PC-3 (cell line): Measurements from ENCODE around the gene DOC2B. TPM values are rescaled to one million over a fixed set of nuclear protein-coding genes. Genes with fewer than 3 reads are reported as not detected.

Experiments used
- ATAC-seq: fragments of 200-7000 bp; cut with Tn5 transposase; 2 replicates; pipeline ENCODE4 v1.9.1; 2020; ENCODE audit warnings: mild to moderate bottlenecking, moderate library complexity
- BruUV-seq: library from RNA; stranded (reverse); fragments of 400-500 nt; replicated peaks from 2 replicates; lab custom pipeline; 2021; lab: Mats Ljungman, UMichigan
- CTCF ChIA-PET: fragments of 300-600 bp; sonication (Branson Sonifier 250); formaldehyde crosslinking; loops from one replicate; lab custom pipeline; 2022; ENCODE audit warnings: antibody characterized with exemption; lab: Charles Lee
- POLR2A ChIA-PET: fragments of 300-600 bp; sonication (Branson Sonifier 250); formaldehyde crosslinking; loops from one replicate; lab custom pipeline; 2022; ENCODE audit warnings: antibody characterized with exemption; ENCODE audit not compliant: unreplicated experiment; lab: Charles Lee
- DNase-seq: peaks from one replicate; pipeline ENCODE4 v3.0.0-alpha.2; 2015
- H2AFZ ChIP-seq: fragments of 300-600 bp; sonication (generic); 2 replicates; pipeline ENCODE4 v1.6.0; 2016; ENCODE audit warnings: antibody characterized with exemption, low read length
- H3F3A ChIP-seq: fragments of 300-600 bp; sonication (generic); one replicate; pipeline ENCODE4 v1.6.0; 2017; ENCODE audit warnings: antibody characterized with exemption, low read length, control low read depth, mild to moderate bottlenecking; ENCODE audit not compliant: unreplicated experiment
- H3K27ac ChIP-seq: fragments of 300-600 bp; sonication (generic); 2 replicates; pipeline ENCODE4 v1.5.1; 2016; ENCODE audit warnings: mild to moderate bottlenecking, low read length
- H3K27me3 ChIP-seq: fragments of 300-600 bp; sonication (generic); 2 replicates; pipeline ENCODE4 v1.6.1; 2016; ENCODE audit warnings: low read length, mixed read lengths
- H3K36me3 ChIP-seq: fragments of 300-600 bp; sonication (generic); 2 replicates; pipeline ENCODE4 v1.6.1; 2016; ENCODE audit warnings: low read depth, mixed run types, low read length, mixed read lengths
- H3K4me1 ChIP-seq: fragments of 300-600 bp; sonication (generic); 2 replicates; pipeline ENCODE4 v1.5.1; 2016; ENCODE audit warnings: low read length; ENCODE audit not compliant: insufficient read depth
- H3K4me2 ChIP-seq: fragments of 300-600 bp; sonication (generic); 2 replicates; pipeline ENCODE4 v1.6.0; 2016; ENCODE audit warnings: low read length
- H3K4me3 ChIP-seq: fragments of 300-600 bp; sonication (generic); 2 replicates; pipeline ENCODE4 v1.5.1; 2016; ENCODE audit warnings: mild to moderate bottlenecking, low read length, mixed read lengths
- H3K79me2 ChIP-seq: fragments of 300-600 bp; sonication (generic); 2 replicates; pipeline ENCODE4 v1.6.1; 2017; ENCODE audit warnings: low read length, mixed read lengths
- H3K9ac ChIP-seq: fragments of 300-600 bp; sonication (generic); 2 replicates; pipeline ENCODE4 v1.6.0; 2016; ENCODE audit warnings: mild to moderate bottlenecking, low read length
- H3K9me2 ChIP-seq: fragments of 300-600 bp; sonication (generic); replicated peaks from 2 replicates; pipeline ENCODE4 v1.6.1; 2016; ENCODE audit warnings: mixed run types, low read length, mixed read lengths
- H3K9me3 ChIP-seq: fragments of 300-600 bp; sonication (generic); 2 replicates; pipeline ENCODE4 v1.6.1; 2016; ENCODE audit warnings: low read length, mixed read lengths
- H4K20me1 ChIP-seq: fragments of 300-600 bp; sonication (generic); 2 replicates; pipeline ENCODE4 v1.6.1; 2016; ENCODE audit warnings: low read length, mixed read lengths
- EZH2 ChIP-seq: fragments of 300-600 bp; sonication (generic); IDR thresholded peaks from one replicate; pipeline ENCODE4 v1.6.1; 2017; ENCODE audit warnings: antibody characterized with exemption, mild to moderate bottlenecking, low read length; ENCODE audit not compliant: unreplicated experiment
- EZH2phosphoT487 ChIP-seq: fragments of 300-600 bp; sonication (generic); IDR thresholded peaks from 2 replicates; pipeline ENCODE4 v1.6.1; 2018; ENCODE audit warnings: mild to moderate bottlenecking, antibody characterized with exemption, low read length, borderline replicate concordance
- intact Hi-C: fragments of 100-400 bp; cut with micrococcal nuclease; formaldehyde crosslinking; loops from 2 replicates; pipeline ENCODE4 v1.9.0; 2023
- total RNA-seq: library from RNA; depleted of rRNA; stranded (reverse); fragments of >200 nt; gene quantifications from 2 replicates; pipeline ENCODE4 v1.2.3, GENCODE V29; 2014
- TF ChIP-seq, protein P1 (sequence below): fragments of 300-600 bp; sonication (generic); conservative IDR thresholded peaks from 2 replicates; pipeline ENCODE4 v1.5.1; 2017; ENCODE audit warnings: antibody characterized with exemption, low read depth, mild to moderate bottlenecking, low read length

Gene DOC2B
- total RNA-seq, 1 experiment from 2014 or later, result 0.69 TPM

DNA sequence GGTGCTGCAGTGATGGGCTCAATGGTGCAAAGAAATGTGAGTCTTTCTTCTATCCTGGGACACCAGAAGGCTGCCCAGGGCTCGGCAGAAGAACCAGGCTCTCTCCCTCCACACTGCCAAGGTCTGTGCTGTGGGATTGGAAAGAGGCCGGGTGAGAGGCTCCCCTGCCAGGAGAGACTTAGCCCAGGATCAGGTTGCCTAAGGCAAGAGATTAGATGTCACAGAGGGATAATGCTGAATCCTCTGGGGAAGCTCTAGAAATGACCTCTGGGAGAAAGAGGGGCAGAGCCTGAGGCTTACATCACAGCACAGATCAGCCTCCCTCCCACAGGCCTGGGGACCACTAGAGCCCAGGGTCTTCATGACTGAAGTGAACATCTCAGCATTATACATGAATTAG lies 5.7 kb upstream of the DOC2B start:
- no peaks in the 10 kb centered on the region for H3K79me2 ChIP-seq
- H3K9me3 ChIP-seq, result no peaks in the 10 kb centered on the region
- DNase-seq (no peak), ATAC-seq (no peak)
- H3K9ac ChIP-seq, result no peak overlapping the region
- no peak overlapping the region for H3K4me3 ChIP-seq
- H3K9me2 ChIP-seq, result no peaks in the 10 kb centered on the region
- H3K4me2 ChIP-seq, result no peak overlapping the region
- H3K27me3 ChIP-seq, result 0 out of 2 replicates have a peak, but pooled peaks cover 2% of the 10 kb centered on the region
- no peak overlapping the region for H2AFZ ChIP-seq
- no peaks in the 10 kb centered on the region for H3K4me1 ChIP-seq
- ChIA-PET POLR2A (no interaction called here), CTCF (no interaction called here)
- H3F3A ChIP-seq, result no peaks in the 10 kb centered on the region
- H3K27ac ChIP-seq, result no peak overlapping the region
- no peaks in the 10 kb centered on the region for H3K36me3 ChIP-seq
- no peaks in the 10 kb centered on the region for H4K20me1 ChIP-seq
- no peak for TF ChIP-seq EZH2
- TF ChIP-seq EZH2phosphoT487, result no peak
- TF ChIP-seq, protein P1, sequence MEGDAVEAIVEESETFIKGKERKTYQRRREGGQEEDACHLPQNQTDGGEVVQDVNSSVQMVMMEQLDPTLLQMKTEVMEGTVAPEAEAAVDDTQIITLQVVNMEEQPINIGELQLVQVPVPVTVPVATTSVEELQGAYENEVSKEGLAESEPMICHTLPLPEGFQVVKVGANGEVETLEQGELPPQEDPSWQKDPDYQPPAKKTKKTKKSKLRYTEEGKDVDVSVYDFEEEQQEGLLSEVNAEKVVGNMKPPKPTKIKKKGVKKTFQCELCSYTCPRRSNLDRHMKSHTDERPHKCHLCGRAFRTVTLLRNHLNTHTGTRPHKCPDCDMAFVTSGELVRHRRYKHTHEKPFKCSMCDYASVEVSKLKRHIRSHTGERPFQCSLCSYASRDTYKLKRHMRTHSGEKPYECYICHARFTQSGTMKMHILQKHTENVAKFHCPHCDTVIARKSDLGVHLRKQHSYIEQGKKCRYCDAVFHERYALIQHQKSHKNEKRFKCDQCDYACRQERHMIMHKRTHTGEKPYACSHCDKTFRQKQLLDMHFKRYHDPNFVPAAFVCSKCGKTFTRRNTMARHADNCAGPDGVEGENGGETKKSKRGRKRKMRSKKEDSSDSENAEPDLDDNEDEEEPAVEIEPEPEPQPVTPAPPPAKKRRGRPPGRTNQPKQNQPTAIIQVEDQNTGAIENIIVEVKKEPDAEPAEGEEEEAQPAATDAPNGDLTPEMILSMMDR, result no peak
- intact Hi-C loops, result no loop called here
- no TSS peak for BruUV-seq

GRCh38 chr17:185445-186138 lies 4.1 kb upstream of the DOC2B start:
- no peaks in the 10 kb centered on the region for H3F3A ChIP-seq
- H3K4me1 ChIP-seq, result no peaks in the 10 kb centered on the region
- CTCF ChIA-PET, result no interaction called here
- TF ChIP-seq EZH2 (no peak), EZH2phosphoT487 (no peak)
- TF ChIP-seq, protein P1, result no peak
- H3K9ac ChIP-seq, result no peak overlapping the region
- H2AFZ ChIP-seq, result no peak overlapping the region
- H3K36me3 ChIP-seq, result no peaks in the 10 kb centered on the region
- POLR2A ChIA-PET, result no interaction called here
- no peak overlapping the region for H3K4me2 ChIP-seq
- no peaks in the 10 kb centered on the region for H3K9me2 ChIP-seq
- ATAC-seq, result no peak
- peaks cover 10% of the 10 kb centered on the region for H3K27me3 ChIP-seq
- H3K27ac ChIP-seq, result no peak overlapping the region
- no TSS peak for BruUV-seq
- intact Hi-C loops, result no loop called here
- H3K4me3 ChIP-seq, result no peak overlapping the region
- no peaks in the 10 kb centered on the region for H3K9me3 ChIP-seq
- H4K20me1 ChIP-seq, result no peaks in the 10 kb centered on the region
- no peak for DNase-seq
- H3K79me2 ChIP-seq, result no peaks in the 10 kb centered on the region

DNA sequence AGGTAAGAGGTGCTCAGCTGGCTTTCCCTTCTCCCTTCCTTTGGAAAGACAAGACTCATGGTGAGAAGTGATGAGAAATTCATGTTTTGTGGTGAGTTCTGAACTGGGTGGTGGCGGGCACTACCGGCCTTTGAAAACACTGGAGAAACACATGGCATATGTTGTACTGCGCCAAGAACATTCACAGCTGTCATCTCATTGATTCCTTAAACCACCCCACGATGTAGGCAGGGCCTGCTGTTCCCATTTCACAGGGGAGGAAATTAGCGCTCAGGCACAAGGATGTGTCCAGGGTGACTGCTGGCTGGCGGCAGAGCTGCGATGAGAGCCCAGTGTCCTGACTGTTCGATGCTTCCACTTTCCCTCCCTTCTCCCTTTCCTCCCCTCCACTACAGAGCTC lies 1.6 kb upstream of the DOC2B start:
- intact Hi-C loops, result no loop called here
- Histone ChIP-seq H3K27me3 (peaks cover 10% of the 10 kb centered on the region), H3K36me3 (no peaks in the 10 kb centered on the region), H3K9ac (no peak overlapping the region), H4K20me1 (no peaks in the 10 kb centered on the region), H3K4me1 (no peaks in the 10 kb centered on the region), H3K9me2 (no peaks in the 10 kb centered on the region), H3K4me3 (no peak overlapping the region), H3K79me2 (no peaks in the 10 kb centered on the region), H3K4me2 (no peak overlapping the region), H3F3A (no peaks in the 10 kb centered on the region), H3K9me3 (no peaks in the 10 kb centered on the region), H2AFZ (no peak overlapping the region), H3K27ac (no peak overlapping the region)
- no peak for ATAC-seq
- no peak for TF ChIP-seq EZH2
- TF ChIP-seq EZH2phosphoT487, result no peak
- TF ChIP-seq, protein P1, result no peak
- no peak for DNase-seq
- POLR2A ChIA-PET, result no interaction called here
- BruUV-seq, result no TSS peak
- CTCF ChIA-PET, result no interaction called here
